Stimulated activated naive CD4-positive, alpha-beta T cell treated with Interleukin-2 at 50 U/mL for 16 hours (primary cell): ENCODE data around the gene CNST.
"Not testable (repeated sequence)": the region's sequence is repeated elsewhere in the genome, so short reads cannot be mapped to it uniquely, and the experiment has no call there.

Experiments
- DNase-seq: peaks from one replicate; lab custom pipeline; 2025; lab: John Stamatoyannopoulos, UW

The CNST gene

GRCh38 chr1:246624091-246624490, 57.8 kb downstream of the CNST start:
- no peak for DNase-seq

DNA sequence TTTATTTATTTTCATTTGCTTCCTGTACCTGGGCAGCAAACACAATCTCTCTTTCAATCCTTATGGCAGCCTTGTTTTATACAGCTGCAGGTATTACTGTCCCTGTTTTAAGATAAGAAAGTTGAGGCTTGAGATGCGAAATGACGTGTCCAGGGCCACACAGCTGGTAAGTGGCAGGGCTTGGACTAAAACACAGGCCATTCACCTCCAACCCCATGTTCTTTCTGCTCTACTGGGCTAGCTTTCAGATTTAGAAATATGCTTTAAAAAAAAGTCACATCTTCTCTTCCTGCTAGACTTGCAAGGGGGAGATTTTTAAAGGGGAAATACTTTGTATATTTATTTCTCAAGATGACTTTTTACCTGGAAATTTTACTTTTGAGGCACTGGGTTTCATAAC, 62.8 kb downstream of the CNST start:
- DNase-seq, result no peak

- no peak for DNase-seq
Measured at GRCh38 chr1:246629976-246630375, 63.7 kb downstream of the CNST start.

GRCh38 chr1:246631426-246631825, 65.2 kb downstream of the CNST start:
- DNase-seq, result no peak

- DNase-seq, result no peak
Measured at GRCh38 chr1:246632281-246633168, 66.3 kb downstream of the CNST start.

- DNase-seq, result not testable (repeated sequence)
Measured at GRCh38 chr1:246634659-246635058, 68.4 kb downstream of the CNST start.

DNA sequence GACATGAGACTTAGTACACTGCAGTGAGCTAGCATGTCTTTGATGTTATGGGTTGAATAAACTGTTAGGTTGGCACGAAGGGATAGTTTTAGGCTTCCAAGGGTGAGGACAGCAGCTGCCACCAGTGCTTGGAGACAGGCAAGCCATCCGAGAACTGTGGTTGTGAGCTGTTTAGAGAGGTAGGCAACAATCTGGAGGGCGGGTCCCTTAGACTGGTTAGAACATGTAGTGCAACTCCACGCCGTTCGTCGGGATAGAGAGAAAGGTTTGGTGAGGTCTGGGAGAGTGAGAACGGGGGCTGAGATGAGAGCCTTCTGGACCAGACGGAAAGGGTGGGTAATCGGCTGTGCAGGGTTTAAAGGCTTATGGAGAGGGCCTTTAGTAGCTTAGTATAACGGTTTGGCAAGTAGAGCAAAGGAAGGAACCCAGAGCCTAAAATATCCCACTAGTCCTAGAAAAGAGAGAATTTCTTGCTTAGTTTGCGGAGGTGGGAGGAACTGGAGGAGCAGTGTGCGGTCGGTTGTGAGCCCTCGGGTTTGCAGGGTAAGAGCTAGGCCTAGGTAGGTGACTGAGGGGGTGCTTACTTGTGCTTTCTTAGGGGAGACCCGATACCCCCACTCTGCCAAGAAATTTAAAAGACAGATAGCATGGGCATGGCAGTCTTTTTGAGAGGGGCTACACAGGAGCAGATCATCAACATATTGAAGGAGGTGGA, 72.8 kb downstream of the CNST start:
- no peak for DNase-seq

GRCh38 chr1:246639732-246640131, 73.5 kb downstream of the CNST start:
- DNase-seq, result no peak

DNA sequence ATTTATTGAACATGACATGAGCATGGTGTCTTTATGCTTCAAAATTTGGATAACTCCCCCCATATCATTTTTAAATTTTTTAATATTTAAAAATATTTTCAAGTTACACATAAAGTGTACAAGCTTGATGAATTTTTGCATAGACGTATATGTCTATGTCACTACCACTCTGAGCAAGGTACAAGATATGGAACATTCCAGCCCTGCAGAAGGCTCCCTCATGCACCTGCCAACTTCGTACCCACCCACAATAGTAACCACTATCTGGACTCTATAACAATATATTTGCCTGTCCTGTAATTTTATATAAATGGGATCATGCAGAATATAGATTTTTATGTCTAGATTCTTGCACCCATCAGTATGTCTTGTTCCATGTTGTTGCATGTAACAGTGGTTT, 74.5 kb downstream of the CNST start:
- no peak for DNase-seq

GRCh38 chr1:246641394-246641793, 75.1 kb downstream of the CNST start:
- no peak for DNase-seq

GRCh38 chr1:246642719-246643118, 76.5 kb downstream of the CNST start:
- no peak for DNase-seq

- no peak for DNase-seq
Measured at GRCh38 chr1:246647113-246647512, 80.9 kb downstream of the CNST start.

- no peak for DNase-seq
Measured at GRCh38 chr1:246647513-246647912, 81.3 kb downstream of the CNST start.

GRCh38 chr1:246651012-246651695, 84.9 kb downstream of the CNST start:
- no peak for DNase-seq

DNA sequence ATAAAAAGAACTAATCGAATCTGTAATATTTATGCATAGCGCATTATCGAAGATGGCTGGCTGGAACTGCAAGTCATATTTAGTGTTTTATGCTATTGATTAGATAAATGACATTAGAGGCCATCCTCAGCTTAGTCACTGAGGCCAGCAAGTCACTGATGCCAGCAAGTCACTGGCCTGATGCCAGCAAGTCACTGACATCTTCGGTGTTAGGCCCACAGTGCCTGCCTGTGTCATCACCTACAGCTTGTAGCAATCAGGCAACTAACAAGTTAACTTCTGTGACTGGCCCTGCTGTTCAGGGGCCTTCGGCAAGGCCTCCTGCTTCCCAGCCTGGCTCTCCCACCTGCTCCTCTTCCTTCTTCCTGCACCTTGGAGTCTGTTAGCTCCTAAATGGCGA, 92.3 kb downstream of the CNST start:
- DNase-seq, result no peak

- DNase-seq, result no peak
Measured at GRCh38 chr1:246659594-246660140, 93.4 kb downstream of the CNST start.

GRCh38 chr1:246661451-246661850, 95.2 kb downstream of the CNST start:
- DNase-seq, result no peak

DNA sequence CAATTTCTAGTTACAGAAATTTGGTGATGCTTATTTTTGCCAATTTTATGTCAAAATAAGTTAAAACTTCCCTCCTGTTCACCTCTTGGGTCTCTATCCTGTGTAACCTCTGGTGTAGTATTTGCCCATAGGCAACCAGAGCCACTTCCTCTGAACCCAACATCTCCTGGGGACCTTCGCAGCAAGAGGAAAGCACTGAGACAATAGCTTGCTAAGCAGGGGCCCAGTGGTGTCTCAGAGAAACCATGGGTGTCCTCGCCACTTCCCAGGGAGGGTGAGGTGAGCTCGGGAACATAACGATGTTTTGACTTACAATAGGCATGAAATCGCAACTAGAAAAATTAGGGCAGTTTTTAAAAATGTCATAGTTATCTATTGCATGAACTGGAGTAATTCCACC, 101.5 kb downstream of the CNST start:
- no peak for DNase-seq

DNA sequence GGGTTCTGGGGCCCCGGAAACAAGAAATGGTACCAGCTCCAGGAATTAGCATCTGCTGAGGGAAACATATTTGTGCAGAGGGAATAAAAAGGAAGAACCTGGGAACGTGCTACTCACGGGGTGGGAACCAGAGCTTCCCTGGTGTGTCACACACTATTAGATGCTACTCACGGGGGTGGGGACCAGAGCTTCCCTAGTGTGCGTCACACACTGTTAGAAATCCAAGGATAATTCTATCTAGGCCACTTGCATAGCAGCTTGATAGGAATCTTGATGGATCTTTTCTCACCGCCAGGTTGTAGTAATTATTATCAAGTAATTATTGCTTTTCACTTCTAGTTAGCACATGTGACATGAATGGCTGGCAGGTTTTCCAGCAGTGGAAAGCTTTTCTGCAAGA, 103.4 kb downstream of the CNST start:
- no peak for DNase-seq

DNA sequence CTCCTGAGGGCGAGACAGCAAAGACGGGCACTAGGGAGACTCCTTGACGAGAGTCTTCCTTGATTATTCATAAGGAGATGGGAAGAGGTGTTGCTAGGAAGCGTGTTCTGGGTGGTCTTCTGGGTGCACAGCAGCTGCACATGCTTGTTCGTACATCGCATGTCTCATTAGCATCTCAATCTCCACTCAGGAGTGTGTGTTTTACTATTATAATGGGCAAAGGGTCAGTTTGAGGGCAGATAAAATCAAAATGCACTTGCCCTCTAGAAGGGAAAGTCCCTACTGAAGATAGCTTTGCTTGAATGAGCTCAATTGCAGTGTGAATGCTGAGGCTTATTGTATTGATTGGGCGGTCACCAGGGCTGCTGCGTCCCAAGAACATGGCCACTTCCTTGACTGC, 107.8 kb downstream of the CNST start:
- no peak for DNase-seq

DNA sequence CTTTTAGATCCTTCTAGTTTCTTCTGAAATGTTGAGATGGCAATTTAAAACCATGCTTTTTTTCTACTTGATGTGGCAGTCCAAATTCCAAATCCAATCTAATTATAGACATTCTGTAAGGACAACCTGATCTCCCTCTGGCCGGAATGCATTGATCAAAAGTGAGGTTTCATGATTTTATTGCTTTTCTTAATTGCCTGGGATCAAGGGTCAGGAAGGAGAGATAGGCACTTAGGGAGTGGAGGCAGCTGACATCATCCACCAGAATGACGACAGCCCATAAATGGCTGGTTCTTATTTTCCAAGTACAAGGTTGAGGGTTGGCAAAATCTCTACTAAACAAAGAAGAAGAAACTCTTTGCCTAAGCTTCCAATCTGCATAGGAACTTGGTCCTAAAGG, 111.6 kb downstream of the CNST start:
- DNase-seq, result no peak
